Astrocyte (in vitro differentiated cells and primary cell): ENCODE measurements around the gene AUTS2. TPM values are rescaled to one million over a fixed set of nuclear protein-coding genes. Genes with fewer than 3 reads are reported as not detected.

Experiments
- DNase-seq: peaks from one replicate; pipeline ENCODE4 v3.0.0-alpha.2; 2010; ENCODE audit warnings: low read depth
- FAIRE-seq: peaks from 2 replicates; lab custom pipeline; 2011; peaks lifted over from hg19 to GRCh38; lab: Jason Lieb, UNC
- H2AFZ ChIP-seq: 2 replicates; pipeline ENCODE4 v1.6.0; 2012; ENCODE audit warnings: low read depth, low read length, inconsistent platforms
- H3K27ac ChIP-seq: 2 replicates; pipeline ENCODE4 v1.5.1; 2011; ENCODE audit warnings: low read depth, low read length, inconsistent platforms
- H3K27me3 ChIP-seq: 2 replicates; pipeline ENCODE4 v1.6.0; 2011; ENCODE audit warnings: low read length, inconsistent platforms; ENCODE audit not compliant: insufficient read depth
- H3K36me3 ChIP-seq: 2 replicates; pipeline ENCODE4 v1.5.1; 2011; ENCODE audit warnings: low read length, inconsistent platforms; ENCODE audit not compliant: insufficient read depth
- H3K4me1 ChIP-seq: 2 replicates; pipeline ENCODE4 v1.5.1; 2011; ENCODE audit warnings: low read length, inconsistent platforms; ENCODE audit not compliant: insufficient read depth
- H3K4me2 ChIP-seq: 2 replicates; pipeline ENCODE4 v1.6.0; 2012; ENCODE audit warnings: low read length, inconsistent platforms
- H3K4me3 ChIP-seq: 2 replicates; pipeline ENCODE4 v1.5.1; 2011; ENCODE audit warnings: low read depth, mild to moderate bottlenecking, low read length, inconsistent platforms; ENCODE audit not compliant: insufficient read depth
- H3K79me2 ChIP-seq: 2 replicates; pipeline ENCODE4 v1.6.0; 2012; ENCODE audit warnings: mild to moderate bottlenecking, low read length, inconsistent platforms; ENCODE audit not compliant: insufficient read depth
- H3K9ac ChIP-seq: 2 replicates; pipeline ENCODE4 v1.6.0; 2012; ENCODE audit warnings: mild to moderate bottlenecking, low read length, inconsistent platforms
- H3K9me3 ChIP-seq: 2 replicates; pipeline ENCODE4 v1.5.1; 2012; ENCODE audit warnings: low read depth, mild to moderate bottlenecking, low read length, inconsistent platforms; ENCODE audit not compliant: insufficient read depth
- H4K20me1 ChIP-seq: 2 replicates; pipeline ENCODE4 v1.6.0; 2012; ENCODE audit warnings: low read length, inconsistent platforms; ENCODE audit not compliant: insufficient read depth
- H3K27ac Mint-ChIP-seq: one replicate; pipeline ENCODE4 v1.8.0; 2021; ENCODE audit warnings: mild to moderate bottlenecking, mixed read lengths; ENCODE audit not compliant: unreplicated experiment
- H3K27me3 Mint-ChIP-seq: one replicate; pipeline ENCODE4 v1.8.0; 2021; ENCODE audit warnings: low read depth, mixed read lengths; ENCODE audit not compliant: unreplicated experiment
- H3K36me3 Mint-ChIP-seq: one replicate; pipeline ENCODE4 v1.8.0; 2021; ENCODE audit warnings: low read depth, mixed read lengths; ENCODE audit not compliant: unreplicated experiment
- H3K4me1 Mint-ChIP-seq: one replicate; pipeline ENCODE4 v1.8.0; 2021; ENCODE audit warnings: low read depth, mixed read lengths; ENCODE audit not compliant: unreplicated experiment
- H3K4me3 Mint-ChIP-seq: one replicate; pipeline ENCODE4 v1.8.0; 2021; ENCODE audit warnings: mild to moderate bottlenecking, moderate library complexity, mixed read lengths; ENCODE audit not compliant: unreplicated experiment
- H3K9me3 Mint-ChIP-seq: one replicate; pipeline ENCODE4 v1.8.0; 2021; ENCODE audit warnings: mild to moderate bottlenecking, mixed read lengths; ENCODE audit not compliant: unreplicated experiment
- EZH2 ChIP-seq: IDR thresholded peaks from 2 replicates; pipeline ENCODE4 v1.6.1; 2012; ENCODE audit warnings: mild to moderate bottlenecking, low read length, inconsistent platforms; ENCODE audit not compliant: insufficient read depth
- total RNA-seq: library from RNA; stranded (reverse); gene quantifications from 2 replicates; pipeline ENCODE4 v1.2.1, GENCODE V29; 2021
- TF ChIP-seq, protein P1 (sequence below): IDR thresholded peaks from 2 replicates; pipeline ENCODE4 v1.5.1; 2011; ENCODE audit warnings: low read depth, mild to moderate bottlenecking, inconsistent platforms, low read length, moderate library complexity; ENCODE audit not compliant: insufficient read depth

The AUTS2 gene
- total RNA-seq, 1 donor from 2014 or later, result 73.2 TPM

DNA sequence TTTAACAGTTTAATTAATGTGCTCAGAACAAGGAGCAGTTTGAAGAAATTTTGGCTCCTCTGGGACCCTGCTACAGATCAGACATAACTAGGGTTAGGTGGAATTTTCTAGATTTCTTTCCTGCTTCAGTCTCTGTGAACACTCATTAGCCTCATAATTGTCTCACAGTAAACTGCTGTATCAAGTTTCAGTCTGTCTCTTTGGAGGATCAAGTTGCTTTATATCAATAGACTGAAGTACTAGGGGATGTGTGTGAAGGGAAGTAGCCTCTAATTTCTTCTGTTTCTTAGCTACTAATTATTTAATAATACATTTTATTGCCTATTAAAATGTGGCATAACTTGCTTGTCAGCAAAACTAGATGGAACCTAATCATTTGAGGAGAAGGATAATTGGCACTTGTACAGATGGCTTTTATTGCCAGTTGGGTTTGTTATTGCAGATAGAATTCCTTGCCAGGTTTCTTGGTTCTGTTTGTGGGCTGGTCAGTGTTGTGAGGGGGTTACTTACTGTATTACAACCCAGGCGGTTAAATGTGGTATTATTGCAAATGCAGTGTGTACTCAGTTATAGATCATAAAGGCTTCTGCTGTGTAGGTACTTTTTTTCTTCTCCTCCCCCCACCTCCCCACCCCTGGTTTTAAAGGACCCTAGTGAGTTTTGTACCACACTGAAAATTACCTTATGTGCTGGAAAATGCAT is 758.0 kb downstream of the AUTS2 start:
- Mint-ChIP-seq H3K4me3 (no peak overlapping the region), H3K9me3 (no peaks in the 10 kb centered on the region), H3K36me3 (peaks cover 4% of the 10 kb centered on the region), H3K27me3 (no peaks in the 10 kb centered on the region), H3K4me1 (peaks cover 6% of the 10 kb centered on the region), H3K27ac (no peak overlapping the region)
- FAIRE-seq (no peak), DNase-seq (no peak)
- no peaks in the 10 kb centered on the region for H3K27me3 ChIP-seq
- no peaks in the 10 kb centered on the region for H3K4me1 ChIP-seq
- no peaks in the 10 kb centered on the region for H3K36me3 ChIP-seq
- no peaks in the 10 kb centered on the region for H4K20me1 ChIP-seq
- H3K4me2 ChIP-seq, result no peak overlapping the region
- no peak overlapping the region for H3K27ac ChIP-seq
- no peak for TF ChIP-seq EZH2
- TF ChIP-seq, protein P1, sequence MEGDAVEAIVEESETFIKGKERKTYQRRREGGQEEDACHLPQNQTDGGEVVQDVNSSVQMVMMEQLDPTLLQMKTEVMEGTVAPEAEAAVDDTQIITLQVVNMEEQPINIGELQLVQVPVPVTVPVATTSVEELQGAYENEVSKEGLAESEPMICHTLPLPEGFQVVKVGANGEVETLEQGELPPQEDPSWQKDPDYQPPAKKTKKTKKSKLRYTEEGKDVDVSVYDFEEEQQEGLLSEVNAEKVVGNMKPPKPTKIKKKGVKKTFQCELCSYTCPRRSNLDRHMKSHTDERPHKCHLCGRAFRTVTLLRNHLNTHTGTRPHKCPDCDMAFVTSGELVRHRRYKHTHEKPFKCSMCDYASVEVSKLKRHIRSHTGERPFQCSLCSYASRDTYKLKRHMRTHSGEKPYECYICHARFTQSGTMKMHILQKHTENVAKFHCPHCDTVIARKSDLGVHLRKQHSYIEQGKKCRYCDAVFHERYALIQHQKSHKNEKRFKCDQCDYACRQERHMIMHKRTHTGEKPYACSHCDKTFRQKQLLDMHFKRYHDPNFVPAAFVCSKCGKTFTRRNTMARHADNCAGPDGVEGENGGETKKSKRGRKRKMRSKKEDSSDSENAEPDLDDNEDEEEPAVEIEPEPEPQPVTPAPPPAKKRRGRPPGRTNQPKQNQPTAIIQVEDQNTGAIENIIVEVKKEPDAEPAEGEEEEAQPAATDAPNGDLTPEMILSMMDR, result no peak
- no peak overlapping the region for H3K4me3 ChIP-seq
- H2AFZ ChIP-seq, result no peak overlapping the region
- H3K9me3 ChIP-seq, result no peaks in the 10 kb centered on the region
- H3K79me2 ChIP-seq, result no peaks in the 10 kb centered on the region
- H3K9ac ChIP-seq, result no peak overlapping the region

DNA sequence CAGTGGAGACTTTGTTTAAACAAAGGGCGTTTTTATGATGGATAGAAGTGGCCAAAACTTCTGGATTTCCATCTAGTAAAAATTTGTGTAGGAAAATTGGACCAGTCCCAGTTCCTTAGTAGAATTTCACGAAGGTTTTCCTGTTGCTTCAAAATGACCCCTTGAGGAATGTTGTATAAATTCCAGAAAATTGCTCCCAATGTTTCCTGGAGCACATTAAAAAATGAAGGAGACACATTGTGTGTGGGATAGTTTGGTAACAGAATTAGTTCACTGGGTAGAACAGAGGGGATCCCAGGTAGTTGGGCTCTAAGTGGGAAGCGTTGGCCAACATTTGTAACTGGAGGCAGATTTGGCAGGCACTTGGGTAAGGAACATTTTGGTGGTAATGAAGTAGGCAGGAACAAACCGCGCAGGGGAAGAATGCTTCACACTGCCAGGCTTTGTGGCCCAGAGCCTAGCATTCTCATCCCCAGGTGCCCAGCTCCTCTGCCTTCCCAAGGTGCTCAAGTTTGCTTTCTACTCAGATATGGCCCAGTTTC is 758.6 kb downstream of the AUTS2 start:
- Histone ChIP-seq H3K9me3 (no peaks in the 10 kb centered on the region), H4K20me1 (no peaks in the 10 kb centered on the region), H3K27me3 (no peaks in the 10 kb centered on the region), H3K4me3 (no peak overlapping the region), H3K36me3 (no peaks in the 10 kb centered on the region), H3K27ac (no peak overlapping the region), H3K4me2 (no peak overlapping the region), H3K9ac (no peak overlapping the region), H2AFZ (no peak overlapping the region), H3K4me1 (no peaks in the 10 kb centered on the region), H3K79me2 (no peaks in the 10 kb centered on the region)
- no peak overlapping the region for H3K4me3 Mint-ChIP-seq
- FAIRE-seq, result no peak
- H3K27ac Mint-ChIP-seq, result no peak overlapping the region
- DNase-seq, result no peak
- TF ChIP-seq, protein P1, result no peak
- no peak for TF ChIP-seq EZH2
- peaks cover 4% of the 10 kb centered on the region for H3K36me3 Mint-ChIP-seq
- no peaks in the 10 kb centered on the region for H3K9me3 Mint-ChIP-seq
- no peaks in the 10 kb centered on the region for H3K27me3 Mint-ChIP-seq
- H3K4me1 Mint-ChIP-seq, result peaks cover 6% of the 10 kb centered on the region

DNA sequence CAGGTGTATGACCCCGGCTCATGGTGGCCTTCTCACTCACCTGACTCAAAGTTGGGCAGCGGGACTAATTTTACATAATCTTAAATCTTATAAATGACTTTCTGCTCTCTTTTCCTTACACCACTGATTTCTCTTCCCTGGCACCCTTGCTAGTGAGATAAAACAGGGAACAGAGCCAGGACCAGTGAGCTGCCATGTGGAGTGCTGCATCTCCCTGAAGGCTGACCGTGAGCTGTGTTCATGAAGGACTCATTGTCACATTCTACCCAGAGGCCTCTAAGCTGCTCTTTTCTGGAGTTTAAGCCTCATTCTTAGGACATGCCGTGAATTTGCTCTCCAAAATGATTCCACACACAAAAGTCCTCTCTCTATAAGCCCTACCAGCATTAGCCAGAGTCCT is 762.3 kb downstream of the AUTS2 start:
- Mint-ChIP-seq H3K9me3 (no peaks in the 10 kb centered on the region), H3K4me1 (no peaks in the 10 kb centered on the region), H3K4me3 (no peak overlapping the region), H3K27ac (no peak overlapping the region), H3K36me3 (peaks cover 4% of the 10 kb centered on the region), H3K27me3 (no peaks in the 10 kb centered on the region)
- DNase-seq, result no peak
- H3K4me3 ChIP-seq, result no peak overlapping the region
- FAIRE-seq, result no peak
- no peak overlapping the region for H3K9ac ChIP-seq
- H4K20me1 ChIP-seq, result no peaks in the 10 kb centered on the region
- H3K27me3 ChIP-seq, result no peaks in the 10 kb centered on the region
- H3K4me1 ChIP-seq, result no peaks in the 10 kb centered on the region
- no peaks in the 10 kb centered on the region for H3K36me3 ChIP-seq
- H3K27ac ChIP-seq, result no peak overlapping the region
- H3K79me2 ChIP-seq, result no peaks in the 10 kb centered on the region
- H3K9me3 ChIP-seq, result no peaks in the 10 kb centered on the region
- TF ChIP-seq, protein P1, result no peak
- TF ChIP-seq EZH2, result no peak
- H2AFZ ChIP-seq, result no peak overlapping the region
- H3K4me2 ChIP-seq, result no peak overlapping the region
